ENCODE data around the gene NELL1.

NELL1 gene

DNA sequence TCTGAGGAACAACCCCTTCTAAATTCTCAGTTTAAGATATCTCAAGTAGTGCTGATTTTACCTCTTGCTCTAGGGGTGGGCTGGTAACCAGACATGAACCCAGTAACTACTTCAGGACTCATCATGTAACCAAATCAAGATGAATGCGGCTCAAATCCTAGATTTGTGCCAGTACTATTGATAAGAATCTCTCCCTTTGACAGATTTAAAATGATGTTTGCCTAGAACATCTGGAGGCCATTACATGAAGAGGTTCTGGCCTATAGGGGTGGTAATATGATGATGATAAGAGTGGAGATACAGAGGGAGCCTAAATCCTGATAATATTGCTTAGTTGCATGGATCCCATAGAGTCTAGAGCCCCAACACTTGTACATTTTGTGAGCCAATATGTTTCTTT lies 850.9 kb downstream of the NELL1 start:
- DNase-seq = no peak

DNA sequence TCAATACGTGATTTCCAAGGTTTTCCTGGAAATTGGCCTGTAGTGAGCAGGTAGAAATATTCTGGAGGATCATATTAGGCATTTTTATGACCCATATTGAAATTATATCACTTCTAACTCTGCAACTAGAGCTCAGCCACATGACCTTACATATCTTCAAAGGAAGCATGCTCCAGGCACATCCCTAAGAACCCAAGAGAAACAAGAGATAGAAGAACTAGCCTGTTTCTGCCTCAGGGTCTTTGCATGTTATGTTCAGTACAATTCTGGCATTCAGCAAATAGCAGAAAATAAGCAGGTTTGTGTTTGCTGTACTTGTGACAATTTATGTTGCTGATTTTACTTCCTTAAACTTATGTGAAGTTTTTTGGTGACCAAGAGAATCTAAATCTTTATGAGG lies 859.8 kb downstream of the NELL1 start:
- no peak for DNase-seq

DNA sequence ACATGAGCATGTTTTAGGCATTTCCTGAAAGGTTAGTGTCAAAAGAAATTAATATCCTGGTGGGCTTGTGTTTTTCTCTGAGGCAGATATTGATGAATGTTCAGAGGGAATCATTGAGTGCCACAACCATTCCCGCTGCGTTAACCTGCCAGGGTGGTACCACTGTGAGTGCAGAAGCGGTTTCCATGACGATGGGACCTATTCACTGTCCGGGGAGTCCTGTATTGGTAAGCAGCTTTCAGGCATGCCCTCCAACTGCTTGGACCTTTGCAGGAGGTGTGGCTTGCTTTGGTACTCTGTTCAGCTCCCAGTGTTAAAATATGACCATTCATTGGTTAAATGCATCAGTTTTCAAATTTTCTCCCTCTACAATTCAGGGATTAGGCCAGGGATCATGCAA lies 864.9 kb downstream of the NELL1 start:
- no peak for DNase-seq

DNA sequence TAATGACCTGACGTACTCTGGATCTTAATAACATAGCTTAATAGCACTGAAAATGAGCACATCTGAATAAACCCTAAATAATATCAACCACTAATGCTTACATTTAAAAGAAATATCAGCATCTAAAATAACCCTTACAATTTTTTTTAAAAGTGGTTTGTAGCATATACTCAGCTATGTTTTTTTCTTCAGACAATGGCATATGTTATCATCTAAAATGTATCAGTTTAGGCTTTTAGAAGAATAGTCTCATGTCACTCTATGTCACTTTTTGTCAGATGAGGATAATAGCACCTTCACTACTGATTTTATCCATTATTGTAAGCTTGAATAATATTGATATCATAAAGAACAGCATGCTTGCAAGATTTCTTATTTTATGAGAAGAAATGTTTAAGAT lies 868.6 kb downstream of the NELL1 start:
- no peak for DNase-seq

DNA sequence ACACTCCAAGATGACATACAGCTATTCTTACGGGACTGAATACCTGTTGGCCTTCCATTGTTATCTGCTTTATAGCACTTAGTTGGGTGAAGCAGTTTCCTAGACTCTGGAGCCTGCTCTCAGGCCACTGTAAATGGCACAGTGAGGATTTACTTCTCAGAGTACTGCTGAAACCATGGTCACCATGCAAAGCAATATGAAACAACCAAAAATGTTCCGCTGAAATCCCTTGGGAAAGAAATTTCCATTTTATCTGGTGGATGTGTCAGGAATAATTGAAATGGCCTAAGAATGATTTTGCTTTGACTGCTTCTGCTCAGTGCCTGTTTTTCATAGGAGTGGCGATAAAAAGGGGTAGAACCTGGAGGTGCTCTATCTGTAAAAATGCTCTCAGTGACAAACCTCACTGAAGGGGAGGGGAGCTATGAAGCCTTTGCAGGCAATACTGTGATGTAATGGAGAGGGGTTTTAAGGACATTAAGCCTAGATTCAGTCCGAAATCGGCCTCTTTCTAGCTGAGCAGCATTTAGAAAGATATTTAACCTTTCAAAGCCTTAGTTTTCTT lies 871.9 kb downstream of the NELL1 start:
- DNase-seq = no peak

DNA sequence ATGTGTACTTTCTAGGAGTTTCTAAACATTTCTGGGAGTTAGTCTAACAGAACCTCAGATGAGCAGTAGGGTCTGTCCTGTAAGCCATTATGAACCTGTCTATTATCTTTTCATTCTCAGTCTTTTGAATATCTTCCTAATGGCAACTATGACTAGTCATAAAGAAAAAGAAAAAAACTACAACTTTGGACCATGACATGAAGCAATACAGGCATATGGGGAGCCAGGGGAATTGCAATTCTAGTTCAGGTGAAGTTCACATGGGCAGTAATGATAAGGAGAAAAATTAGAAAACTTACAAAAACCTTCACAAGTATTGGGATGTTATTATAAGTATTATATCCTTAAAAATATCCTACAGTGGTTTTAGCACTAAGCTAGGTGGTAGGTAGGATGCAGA lies 874.5 kb downstream of the NELL1 start:
- no peak for DNase-seq

DNA sequence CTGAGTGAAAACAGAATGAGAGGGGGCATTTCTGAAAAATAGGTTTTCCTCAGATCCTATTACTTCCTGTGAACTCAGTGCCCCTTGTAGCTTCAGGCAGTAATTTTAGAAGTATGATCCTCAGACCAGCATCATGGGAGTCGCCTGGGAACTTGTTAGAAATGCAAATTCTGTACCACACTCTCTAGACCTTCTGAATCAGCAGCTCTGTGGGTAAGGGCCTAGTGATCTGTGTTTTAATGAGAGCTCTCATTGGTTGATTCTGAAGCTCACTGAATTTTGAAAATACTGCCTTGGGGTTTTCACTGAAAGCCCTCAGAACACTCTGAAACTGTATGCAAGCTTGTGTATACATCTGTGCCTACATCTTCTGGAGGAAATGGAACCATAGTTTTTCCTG lies 876.3 kb downstream of the NELL1 start:
- DNase-seq = no peak

DNA sequence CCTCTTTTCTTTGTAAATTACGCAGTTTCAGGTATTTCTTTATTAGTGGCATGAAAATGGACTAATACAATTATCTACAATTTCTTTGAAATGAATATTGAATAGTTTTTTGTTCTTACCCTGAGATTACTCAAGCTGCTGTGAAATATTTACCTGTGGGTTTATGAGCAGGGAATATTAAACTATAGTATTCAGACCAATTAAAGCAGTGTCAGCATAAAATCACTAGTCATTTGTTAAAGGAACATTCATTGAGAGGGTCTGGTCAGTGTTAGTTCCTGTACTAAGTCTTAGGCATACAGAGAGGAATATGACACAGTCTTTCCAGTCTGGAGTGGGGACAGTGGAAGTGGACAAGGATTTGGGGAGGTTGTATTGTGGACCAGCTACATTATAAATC lies 877.3 kb downstream of the NELL1 start:
- no peak for DNase-seq

DNA sequence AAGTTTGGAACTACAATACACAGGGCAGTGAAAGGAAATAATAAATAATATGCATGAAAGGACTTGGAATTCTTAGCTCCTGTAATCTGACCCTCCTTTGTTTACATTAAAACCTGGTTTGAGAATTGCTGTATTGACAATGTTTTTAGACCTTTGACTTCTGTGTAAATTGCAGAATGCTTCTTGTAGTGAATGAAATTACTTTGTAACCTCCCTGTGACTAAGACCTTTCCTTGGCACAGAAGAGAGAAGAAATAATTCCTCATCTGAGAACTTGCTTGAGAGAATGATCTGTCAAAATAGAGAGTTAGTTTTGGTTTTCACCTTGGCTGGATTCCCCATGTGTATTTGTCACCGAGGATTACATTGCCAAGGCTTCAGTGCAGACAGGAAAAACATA lies 883.5 kb downstream of the NELL1 start:
- peak in 1 of 2 donors; percentile 28 for DNase-seq

DNA sequence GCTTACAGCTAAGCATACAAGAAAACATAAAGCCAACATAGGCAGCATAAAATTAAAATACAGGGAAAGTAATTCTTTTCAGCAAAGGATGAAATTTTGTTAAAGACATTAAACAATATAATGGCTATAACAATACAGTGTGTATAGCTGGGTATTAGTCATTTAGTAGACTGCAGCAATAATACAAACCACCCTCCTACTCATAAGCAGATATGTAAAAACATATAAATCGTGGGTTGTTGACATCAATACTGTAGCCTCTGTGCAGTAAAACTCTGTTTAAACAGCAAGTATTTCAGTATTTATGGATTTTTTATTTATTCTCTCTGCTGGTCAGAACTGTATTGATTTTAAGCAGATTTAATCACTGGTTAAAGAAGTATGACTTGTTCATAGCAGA lies 884.4 kb downstream of the NELL1 start:
- DNase-seq = no peak

DNA sequence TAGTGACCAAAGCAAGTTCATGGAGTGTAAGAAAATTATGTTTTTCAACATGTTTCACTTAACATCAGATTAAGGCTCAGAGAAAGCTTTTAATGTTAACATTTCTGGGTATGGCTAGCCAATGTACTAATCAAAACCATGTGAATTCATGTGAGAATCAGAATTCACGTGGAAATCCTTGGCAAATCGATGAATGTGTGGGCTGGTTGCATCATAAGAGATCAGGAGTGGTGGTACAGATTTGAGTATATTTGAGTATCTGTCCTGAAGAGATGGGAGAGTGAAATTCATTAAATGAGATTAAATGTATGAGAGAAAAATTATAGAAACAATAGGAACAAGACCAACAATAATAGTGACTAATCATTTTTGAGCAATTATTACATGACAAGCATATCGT lies 884.9 kb downstream of the NELL1 start:
- no peak for DNase-seq

DNA sequence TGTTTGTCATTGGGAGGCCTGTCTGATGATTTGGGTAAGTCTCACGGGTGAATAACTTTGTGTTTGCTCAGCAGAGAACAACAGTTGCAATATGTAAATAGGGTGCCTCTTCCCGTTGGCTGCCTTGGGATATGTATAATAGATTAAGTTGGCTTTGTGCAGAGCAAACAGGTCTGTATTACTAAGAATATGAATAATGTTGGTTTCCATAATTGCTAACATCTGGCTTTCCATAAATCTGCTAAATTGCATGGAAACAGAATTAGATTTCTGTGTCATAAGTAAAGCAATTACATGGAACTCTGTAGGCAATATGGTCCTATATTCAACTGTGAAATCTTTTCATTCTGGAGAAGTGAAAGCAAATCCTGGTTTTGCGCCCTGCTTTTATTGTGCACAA lies 887.5 kb downstream of the NELL1 start:
- DNase-seq = no peak

DNA sequence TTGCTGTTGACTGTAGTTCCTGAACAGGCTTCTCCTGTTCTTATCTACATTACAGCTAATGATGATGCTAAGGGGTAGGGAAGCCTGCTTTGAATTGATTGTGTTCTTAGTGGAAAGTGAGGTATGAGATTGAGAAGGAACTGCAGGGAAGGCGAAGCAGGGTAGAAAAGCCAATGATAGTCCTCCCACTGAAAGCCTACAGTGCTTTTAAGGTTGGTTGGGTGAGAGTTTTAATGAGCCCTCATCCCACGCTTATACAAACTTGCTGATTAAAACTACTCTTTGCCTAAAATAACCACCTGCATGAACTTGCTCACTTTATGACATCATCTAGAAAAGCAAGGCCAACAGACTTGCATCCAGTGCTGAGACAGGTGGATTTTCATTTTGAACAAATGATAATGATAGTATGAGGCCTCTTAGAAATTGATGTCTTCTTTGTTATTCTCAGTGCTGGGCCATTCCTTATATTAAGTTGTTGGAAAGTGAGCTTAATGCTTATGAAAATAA lies 891.1 kb downstream of the NELL1 start:
- DNase-seq = no peak

DNA sequence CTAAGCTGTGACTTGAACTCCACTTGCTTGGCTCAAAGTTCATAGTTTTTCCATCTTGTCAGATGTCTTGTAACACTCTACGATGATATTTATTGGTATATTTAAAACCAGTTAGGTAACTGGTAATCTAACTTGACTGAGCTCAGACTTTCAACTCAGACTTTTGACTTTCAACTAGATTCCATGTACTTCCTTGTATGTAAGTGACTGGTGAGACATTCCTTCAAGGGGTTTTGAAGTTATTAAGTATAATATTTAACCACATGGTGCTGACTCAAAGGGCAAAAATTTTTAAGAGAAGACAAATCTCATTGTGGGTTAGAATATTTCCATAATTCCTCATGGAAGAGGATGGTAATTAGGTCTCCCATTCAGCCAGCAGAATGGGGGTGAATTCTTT lies 892.2 kb downstream of the NELL1 start:
- no peak for DNase-seq

DNA sequence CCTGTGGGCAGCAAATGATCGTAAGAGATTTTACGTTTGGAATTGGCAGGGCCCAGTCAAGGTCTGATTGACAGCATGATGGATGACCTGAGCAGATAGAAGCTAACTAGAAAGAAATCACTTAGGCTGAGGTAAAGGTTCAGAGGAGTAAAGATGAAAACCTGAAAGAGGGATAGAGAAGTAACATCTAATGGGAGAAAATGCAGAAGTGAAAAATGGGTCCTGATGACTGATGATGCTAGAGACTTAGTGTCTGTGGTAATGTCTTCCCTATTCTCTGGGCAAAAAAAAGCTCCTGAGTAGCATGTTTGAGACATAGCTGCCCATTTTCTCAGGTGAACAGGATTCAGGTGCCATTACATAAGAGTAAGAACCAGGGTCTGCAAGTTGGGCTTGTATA lies 894.7 kb downstream of the NELL1 start:
- DNase-seq = no peak

DNA sequence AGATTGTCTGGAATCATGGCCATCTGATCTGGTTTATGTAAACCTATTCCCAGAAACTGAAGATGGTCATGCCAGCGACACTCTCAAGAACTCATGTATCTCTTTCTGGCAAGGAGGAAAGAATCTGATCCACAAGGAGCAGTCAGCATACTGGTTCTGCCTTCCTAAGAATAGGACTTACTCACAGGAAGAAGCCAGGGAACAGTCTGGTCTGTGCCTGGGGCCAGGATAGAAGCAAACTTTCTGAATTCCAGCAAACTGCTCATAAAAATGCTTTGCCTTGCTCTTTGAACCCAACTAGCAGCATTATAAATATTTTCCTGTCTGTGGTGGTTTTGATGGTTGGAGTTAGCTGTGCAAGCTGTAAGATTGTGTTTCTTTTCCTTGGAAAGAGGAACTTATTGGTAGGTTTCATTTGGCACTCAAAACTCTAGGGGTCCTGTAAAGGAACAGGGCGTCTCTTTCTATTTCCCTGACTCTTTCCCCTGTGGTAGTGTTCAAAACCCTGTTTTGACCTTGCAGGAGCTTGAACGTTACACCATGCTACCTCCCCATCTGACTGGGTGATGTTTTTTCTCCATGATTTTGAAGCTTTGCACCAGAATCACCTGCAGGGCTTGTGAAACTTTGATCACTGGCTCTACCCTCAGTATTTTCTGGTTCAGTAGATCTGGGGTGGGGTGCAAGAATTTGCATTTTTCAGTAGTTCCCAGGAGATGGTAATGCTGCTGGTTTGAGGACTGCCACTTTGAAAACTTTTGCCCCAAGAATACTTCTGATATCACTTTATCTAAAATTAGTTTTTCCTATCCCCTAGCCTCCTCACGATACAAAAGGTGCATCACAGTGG lies 895.7 kb downstream of the NELL1 start:
- peak in 1 of 2 donors; percentile 57 for DNase-seq

DNA sequence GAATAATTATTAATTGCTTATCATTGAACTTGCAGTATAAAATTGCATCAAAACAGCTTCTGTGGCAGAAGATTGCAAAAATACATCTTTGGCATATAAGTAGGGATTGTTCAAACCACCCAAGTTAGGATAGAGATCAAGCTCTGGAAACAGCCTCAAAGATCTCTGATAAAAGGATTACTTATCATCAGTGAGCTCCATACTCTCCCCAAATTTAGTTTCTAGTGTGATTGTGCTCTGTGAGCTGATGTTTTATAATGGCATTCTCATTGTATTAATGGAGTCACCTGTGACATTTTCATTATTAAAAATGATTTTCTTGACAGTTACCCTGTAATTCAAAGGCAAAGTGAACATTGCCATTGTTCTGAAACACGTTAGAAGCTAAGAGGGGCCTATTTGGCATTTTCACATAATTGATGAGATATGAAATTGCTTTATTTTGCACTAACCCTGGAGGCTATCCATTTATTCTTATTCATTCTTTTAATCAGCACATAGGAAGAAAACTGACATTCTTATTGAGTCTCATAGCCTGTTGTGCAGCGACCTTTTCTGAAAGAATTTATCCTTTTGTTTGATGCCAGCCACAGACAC lies 897.2 kb downstream of the NELL1 start:
- no peak for DNase-seq

DNA sequence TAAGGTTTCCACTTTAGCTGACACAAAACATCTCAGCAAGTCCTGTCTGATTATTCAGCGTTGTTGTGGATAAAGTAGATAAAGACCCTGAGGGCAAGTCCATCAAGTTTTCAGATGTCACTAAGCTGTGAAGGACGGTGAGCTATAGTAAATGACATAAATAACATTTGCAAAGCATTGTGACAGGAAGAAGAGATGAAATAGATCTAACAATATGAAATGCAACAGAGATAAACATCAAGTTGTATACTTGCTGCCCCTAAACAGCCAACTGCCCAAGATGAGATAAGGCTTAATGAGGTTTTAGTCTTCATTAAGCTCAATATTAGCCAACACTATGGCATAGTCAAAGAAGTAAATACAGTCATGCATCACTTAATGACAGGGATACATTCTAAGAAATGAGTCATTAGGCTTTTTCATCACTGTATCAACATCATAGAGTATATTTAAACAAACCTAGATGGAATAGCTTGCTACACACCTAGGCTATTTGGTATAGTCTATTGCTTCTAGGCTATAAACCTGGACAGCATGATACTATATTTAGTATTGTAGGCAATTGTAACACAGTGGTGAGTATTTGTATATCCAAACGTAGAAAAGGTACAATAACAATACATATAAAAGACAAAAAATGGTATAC lies 898.4 kb downstream of the NELL1 start:
- no peak for DNase-seq

DNA sequence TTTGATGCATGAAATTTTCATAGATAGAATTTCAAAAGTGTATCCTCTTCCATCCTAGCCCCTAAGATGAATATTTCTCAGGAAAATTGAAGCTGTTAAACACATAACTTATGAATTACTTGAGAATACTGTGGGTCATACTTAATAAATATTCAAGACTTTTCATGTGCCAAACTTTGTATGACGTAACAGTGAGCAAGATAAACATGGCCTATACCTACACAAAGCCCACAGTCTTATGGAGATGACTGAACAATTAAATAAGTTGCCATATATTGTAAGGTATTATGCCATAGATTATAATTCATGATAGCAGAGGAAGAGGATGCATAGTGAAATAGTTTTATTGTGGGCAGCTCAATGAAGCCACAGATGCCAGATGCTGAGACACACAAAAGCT lies 902.8 kb downstream of the NELL1 start:
- DNase-seq = no peak

DNA sequence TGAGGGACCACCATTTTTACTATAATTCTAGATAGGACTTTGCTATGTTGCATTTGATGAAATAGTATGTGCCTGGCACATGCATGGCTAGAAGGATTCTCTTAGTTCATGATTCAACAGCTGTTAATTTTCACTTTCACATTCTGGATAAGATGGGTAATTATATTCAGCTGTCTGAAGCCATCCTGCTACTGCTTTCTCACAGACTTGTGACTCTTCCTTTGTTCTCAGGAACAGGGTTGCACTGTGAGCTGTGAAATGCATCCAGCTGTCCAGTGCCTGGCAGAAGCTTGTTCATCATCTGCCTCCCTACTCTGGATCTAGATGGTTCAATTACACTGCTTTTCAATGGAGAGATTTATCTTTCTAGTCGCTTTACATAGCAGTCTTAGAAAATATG lies 913.4 kb downstream of the NELL1 start:
- peak in 1 of 2 donors; percentile 21 for DNase-seq

DNA sequence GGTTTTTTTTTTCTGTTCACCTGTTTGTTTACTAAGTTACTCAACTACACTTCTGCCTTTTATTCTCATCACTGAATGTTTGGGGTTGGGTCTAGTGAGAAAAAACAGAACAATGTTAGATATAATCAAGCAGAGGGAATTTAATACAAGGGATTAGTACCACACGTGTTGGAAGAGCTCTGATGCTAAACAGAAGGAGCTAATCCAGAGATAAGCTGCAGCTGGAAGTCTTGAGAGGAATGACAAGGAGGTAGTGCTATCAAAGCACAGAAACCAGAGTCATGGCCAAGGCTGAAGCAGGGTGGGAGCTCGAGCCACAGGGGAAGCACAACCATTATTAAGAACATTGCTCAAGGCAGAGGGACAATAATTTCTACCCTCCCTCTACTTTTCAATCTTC lies 919.4 kb downstream of the NELL1 start:
- no peak for DNase-seq

DNA sequence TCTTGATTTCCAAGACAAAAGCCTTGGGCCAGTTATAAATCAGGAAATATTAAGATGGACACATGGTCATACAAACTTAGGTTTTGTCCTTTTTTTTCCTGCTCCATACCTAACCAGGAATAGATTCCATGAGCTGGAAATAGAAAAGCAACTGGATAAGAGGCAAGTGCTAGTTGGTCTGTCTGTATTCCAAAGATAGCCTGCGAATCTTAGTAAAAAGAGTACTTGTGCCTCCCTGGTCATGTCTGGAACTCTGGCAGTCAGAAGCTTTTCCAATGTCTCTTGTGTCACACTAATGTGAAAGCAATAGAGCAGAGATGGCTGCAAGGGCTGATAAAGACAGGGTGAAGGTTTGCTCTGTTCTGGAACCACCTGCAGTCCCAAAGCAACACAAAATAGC lies 933.3 kb downstream of the NELL1 start:
- DNase-seq = no peak

DNA sequence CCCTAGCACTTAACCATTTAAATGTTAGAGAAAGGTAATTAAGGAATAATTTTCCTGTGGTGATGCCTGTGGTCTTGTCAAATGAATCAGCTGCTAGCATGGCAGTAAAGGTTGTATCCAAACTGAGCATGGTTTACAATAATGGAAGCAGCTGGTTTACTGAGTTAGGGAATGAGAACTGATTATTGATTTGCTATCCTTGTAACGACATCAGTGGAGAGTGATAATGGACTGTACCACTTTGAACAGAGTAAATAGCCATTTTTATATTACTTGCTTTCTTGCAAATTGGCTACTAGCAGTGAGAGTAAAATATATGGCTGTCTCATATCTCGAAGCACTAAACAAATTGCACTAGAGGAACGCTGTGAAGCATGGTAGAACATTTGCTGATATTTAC lies 934.5 kb downstream of the NELL1 start:
- DNase-seq = no peak

DNA sequence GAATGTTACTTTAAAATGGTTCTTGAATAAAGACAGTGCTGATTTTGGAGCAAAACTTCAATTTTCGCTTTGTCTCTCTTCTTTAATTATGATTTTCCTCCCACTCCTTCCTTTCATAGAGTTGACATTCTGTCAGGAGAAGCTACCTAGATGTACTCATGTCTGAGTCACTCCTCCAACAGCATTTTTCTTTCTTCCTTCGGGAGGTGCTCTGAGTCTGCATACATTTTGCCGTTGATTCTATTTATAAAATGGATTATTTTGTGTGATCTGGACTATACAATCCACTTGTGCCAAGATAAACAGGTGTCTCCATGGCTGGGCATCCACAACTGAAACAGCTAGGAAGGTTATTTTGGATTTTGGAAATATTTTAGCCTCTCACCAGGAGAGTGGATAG lies 935.2 kb downstream of the NELL1 start:
- DNase-seq = no peak
